ENCODE measurements around the gene RASL11B.

Gene RASL11B

GRCh38 chr4:52843351-52843750 lies 18.8 kb upstream of the RASL11B start:
- no peak for DNase-seq (ENCODE audit: low read depth in 2 of 2)

GRCh38 chr4:52843958-52844357 lies 18.2 kb upstream of the RASL11B start:
- no peak for DNase-seq (ENCODE audit: low read depth in 2 of 2)

- DNase-seq (ENCODE audit: low read depth in 2 of 2) = no peak
Measured at GRCh38 chr4:52844596-52844995, 17.5 kb upstream of the RASL11B start.

GRCh38 chr4:52846502-52846901 lies 15.6 kb upstream of the RASL11B start:
- DNase-seq (ENCODE audit: low read depth in 2 of 2) = no peak

GRCh38 chr4:52848254-52848653 lies 13.9 kb upstream of the RASL11B start:
- no peak for DNase-seq (ENCODE audit: low read depth in 2 of 2)

- DNase-seq (ENCODE audit: low read depth in 2 of 2) = no peak
Measured at GRCh38 chr4:52850406-52851124, 11.6 kb upstream of the RASL11B start.

- no peak for DNase-seq (ENCODE audit: low read depth in 2 of 2)
Measured at GRCh38 chr4:52852041-52852440, 10.1 kb upstream of the RASL11B start.

- DNase-seq (ENCODE audit: low read depth in 2 of 2) = no peak
Measured at GRCh38 chr4:52852711-52853110, 9.4 kb upstream of the RASL11B start.

- DNase-seq (ENCODE audit: low read depth in 2 of 2) = no peak
Measured at GRCh38 chr4:52853351-52853750, 8.8 kb upstream of the RASL11B start.

GRCh38 chr4:52856801-52857200 lies 5.3 kb upstream of the RASL11B start:
- DNase-seq (ENCODE audit: low read depth in 2 of 2) = no peak

- no peak for DNase-seq (ENCODE audit: low read depth in 2 of 2)
Measured at GRCh38 chr4:52860361-52860760, 1.8 kb upstream of the RASL11B start.

GRCh38 chr4:52861171-52861823 lies 820 bp upstream of the RASL11B start:
- no peak for DNase-seq (ENCODE audit: low read depth in 2 of 2)

GRCh38 chr4:52862639-52863161 lies 583 bp downstream of the RASL11B start:
- no peak for DNase-seq (ENCODE audit: low read depth in 2 of 2)

- DNase-seq (ENCODE audit: low read depth in 2 of 2) = no peak
Measured at GRCh38 chr4:52863324-52863723, 1.2 kb downstream of the RASL11B start.

GRCh38 chr4:52864793-52865192 lies 2.7 kb downstream of the RASL11B start:
- DNase-seq (ENCODE audit: low read depth in 2 of 2) = no peak

- no peak for DNase-seq (ENCODE audit: low read depth in 2 of 2)
Measured at GRCh38 chr4:52865300-52865699, 3.2 kb downstream of the RASL11B start.

- no peak for DNase-seq (ENCODE audit: low read depth in 2 of 2)
Measured at GRCh38 chr4:52866734-52867133, 4.6 kb downstream of the RASL11B start.

GRCh38 chr4:52867163-52867562 lies 5.0 kb downstream of the RASL11B start:
- no peak for DNase-seq (ENCODE audit: low read depth in 2 of 2)

- DNase-seq (ENCODE audit: low read depth in 2 of 2) = no peak
Measured at GRCh38 chr4:52868133-52868532, 6.0 kb downstream of the RASL11B start.

GRCh38 chr4:52869196-52869595 lies 7.1 kb downstream of the RASL11B start:
- DNase-seq (ENCODE audit: low read depth in 2 of 2) = no peak

GRCh38 chr4:52869656-52870055 lies 7.5 kb downstream of the RASL11B start:
- no peak for DNase-seq (ENCODE audit: low read depth in 2 of 2)

GRCh38 chr4:52870225-52870624 lies 8.1 kb downstream of the RASL11B start:
- DNase-seq (ENCODE audit: low read depth in 2 of 2) = no peak

GRCh38 chr4:52873191-52873590 lies 11.1 kb downstream of the RASL11B start:
- no peak for DNase-seq (ENCODE audit: low read depth in 2 of 2)

All from stimulated activated CD4-positive, alpha-beta T cell treated with anti-CD3 and anti-CD28 coated beads, Interleukin-4, amount 100 ng/mL, for 48 hours (primary cell).